GM12872 (cell line): ENCODE results near the gene ARID1A.

Experiments
- TF ChIP-seq, protein P1 (sequence below): IDR thresholded peaks from 3 replicates; pipeline ENCODE4 v1.5.1; 2011; ENCODE audit warnings: low read depth, mild to moderate bottlenecking, low read length, moderate library complexity; ENCODE audit not compliant: insufficient read depth

ARID1A gene

DNA sequence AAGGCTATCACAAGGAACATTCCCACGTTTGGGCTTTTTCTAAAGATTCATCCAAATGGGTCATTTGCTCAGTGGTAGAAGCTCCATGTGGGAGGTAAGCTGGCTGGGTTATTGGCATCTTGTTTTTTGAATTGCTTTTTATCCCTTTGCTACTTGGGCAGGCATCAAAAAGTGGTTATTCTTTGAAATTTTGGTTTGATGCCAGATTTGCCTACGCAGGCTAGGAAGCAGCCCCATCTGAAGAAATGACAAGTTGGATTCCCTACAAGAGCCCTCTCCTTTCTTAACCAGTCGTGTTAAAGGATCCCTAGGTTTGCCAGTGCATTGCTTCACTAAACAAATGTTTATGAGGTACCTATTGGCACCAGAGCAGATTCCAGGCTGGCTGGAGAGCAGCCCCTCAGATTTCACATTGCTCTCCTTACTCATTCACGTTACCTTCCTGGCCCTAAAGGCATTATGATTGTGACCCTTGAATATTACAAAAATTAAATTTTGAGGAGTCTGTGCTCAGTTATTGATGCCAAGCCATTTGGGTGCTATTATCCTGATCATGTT is 38.8 kb downstream of the ARID1A start:
- TF ChIP-seq, protein P1, sequence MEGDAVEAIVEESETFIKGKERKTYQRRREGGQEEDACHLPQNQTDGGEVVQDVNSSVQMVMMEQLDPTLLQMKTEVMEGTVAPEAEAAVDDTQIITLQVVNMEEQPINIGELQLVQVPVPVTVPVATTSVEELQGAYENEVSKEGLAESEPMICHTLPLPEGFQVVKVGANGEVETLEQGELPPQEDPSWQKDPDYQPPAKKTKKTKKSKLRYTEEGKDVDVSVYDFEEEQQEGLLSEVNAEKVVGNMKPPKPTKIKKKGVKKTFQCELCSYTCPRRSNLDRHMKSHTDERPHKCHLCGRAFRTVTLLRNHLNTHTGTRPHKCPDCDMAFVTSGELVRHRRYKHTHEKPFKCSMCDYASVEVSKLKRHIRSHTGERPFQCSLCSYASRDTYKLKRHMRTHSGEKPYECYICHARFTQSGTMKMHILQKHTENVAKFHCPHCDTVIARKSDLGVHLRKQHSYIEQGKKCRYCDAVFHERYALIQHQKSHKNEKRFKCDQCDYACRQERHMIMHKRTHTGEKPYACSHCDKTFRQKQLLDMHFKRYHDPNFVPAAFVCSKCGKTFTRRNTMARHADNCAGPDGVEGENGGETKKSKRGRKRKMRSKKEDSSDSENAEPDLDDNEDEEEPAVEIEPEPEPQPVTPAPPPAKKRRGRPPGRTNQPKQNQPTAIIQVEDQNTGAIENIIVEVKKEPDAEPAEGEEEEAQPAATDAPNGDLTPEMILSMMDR, result no peak

DNA sequence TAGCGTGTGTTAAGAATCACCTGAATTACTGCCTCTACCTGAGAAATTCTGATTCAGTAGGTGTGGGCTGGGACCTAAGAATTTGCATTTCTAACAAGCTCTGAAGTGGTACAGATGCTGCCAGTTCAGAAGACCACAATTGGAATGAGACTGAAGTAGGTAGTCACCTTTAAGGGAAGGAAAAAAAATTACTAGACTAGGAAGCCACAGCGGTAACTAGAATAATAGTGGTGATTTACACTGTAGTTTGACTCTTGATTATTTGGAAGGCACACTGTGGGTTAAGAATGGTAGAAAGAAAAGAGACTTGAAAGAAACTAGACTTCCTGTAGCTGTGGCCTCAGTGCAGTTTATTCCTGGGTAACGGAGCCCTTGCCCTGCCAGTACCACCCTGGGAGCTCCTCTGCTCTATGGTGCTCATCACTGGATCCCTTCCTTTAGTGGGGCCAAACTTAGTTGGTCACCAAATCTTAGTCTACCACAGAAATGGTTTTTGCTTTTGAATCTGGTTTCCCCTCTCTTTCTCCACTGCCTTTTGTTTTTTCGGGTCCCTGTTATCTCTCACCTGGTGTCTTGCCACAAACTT is 43.6 kb downstream of the ARID1A start:
- TF ChIP-seq, protein P1, result no peak

DNA sequence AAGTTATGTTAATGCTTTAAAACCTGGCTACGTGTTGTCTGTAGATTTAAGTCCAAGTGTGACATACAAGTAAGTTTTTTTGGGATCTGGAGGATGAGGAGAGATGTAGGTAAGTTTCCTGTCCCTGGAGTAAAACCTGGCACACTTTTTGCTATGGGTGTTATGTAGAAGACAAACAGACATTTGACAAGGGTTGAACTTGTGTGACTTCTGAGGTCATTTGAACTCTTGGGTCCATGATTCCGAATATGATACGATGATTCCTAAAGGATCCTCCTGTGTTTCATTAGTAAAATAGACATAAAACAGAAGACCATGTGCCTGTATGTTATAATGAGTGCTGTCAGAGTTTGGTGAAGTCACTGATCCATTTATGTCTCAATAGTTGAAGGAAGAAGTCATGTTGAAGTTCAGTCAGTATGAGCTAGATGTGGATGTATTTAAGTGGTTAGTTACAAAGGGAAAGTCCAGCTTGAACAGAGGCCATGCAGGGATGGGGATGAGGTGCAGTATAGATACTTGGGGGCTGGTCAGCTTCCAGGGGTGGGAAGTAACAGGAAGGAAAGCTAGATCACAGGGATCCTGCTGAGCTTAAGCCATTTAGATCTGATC is 44.3 kb downstream of the ARID1A start:
- TF ChIP-seq, protein P1, result no peak

DNA sequence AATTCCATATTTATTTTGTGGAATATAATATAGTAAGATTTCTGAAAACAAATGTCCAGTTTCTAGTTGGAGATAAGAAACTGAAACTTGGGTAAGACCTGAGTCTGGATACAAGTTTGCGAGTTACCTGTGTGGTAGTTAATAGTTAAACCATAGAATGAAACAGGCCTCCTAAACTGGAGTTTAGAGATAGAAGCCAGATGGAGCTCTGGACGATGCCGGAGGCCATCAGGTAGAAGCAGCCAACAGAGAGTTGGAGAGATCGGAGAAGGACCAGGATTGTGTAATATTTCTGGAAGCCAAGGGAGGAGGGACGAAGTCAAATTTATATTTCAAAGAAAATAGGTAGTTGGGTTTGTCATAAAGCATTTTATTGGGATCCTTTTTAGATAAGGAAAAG is 45.1 kb downstream of the ARID1A start:
- TF ChIP-seq, protein P1, result no peak

DNA sequence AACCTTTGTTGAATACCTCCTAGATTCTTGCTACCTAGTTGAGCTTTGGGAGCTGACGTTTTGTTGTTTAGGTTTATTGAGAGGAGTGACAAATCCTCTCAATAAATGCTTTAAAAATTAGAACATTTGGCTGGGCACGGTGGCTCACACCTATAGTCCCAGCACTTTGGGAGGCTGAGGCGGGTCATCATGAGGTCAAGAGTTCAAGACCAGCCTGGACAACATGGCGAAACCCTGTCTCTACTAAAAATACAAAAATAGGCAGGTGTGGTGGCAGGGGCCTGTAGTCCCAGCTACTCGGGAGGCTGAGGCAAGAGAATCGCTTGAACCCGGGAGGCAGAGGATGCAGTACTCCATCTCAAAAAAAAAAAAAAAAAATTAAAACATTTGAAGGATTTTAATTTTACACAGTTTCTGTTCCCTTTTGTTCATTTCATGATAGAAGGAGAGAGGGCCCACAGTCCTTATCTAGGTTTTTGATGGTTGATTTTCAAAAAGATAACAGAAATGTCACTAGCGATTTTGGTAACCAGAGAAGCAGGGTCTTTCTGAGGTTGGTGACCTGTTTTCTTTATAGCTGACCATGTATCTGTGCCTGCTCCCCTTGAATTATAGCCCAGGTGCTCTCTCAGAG is 47.7 kb downstream of the ARID1A start:
- TF ChIP-seq, protein P1, result no peak

DNA sequence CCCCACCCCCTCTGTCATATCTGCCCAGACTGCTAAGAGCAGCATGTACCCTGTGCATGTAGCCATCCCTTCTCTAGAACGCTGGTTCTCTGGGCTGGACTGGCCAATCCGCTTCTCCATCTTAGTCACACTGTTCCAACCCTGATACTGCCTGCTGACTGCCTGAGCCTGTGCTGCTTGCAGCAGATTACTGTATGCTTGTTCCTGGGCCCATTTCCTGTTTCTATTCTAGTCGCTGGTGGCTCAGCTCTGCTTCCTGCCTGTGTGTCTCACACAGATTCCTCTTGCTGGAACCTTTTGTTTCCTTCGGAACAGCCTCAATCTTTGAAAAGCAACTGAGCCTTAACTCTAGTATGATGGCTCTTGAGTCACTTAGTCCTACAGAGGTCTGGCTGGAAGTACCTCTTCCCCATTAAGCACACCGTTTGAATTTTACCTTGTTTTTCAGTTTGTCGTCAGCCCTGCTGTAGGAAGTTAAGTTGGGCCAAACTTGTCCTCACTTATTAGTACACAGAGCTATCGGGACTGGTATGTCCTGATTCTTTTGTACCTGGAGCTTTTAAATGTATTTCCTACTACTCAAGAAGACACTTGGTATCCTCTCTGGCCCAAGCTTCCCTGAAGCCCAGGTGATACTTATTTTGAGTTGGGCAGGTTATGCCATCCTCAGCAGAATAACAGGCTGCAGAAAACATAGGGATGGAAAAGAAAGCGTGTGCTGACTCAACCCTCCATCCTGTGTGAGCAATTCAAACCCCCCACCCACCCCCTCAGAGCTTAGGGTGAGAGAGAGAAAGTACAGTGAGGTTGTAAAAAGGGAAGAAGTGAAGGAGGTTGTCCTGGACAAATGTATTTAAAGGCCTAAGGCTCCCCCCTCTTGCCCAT is 48.5 kb downstream of the ARID1A start:
- TF ChIP-seq, protein P1, result no peak

DNA sequence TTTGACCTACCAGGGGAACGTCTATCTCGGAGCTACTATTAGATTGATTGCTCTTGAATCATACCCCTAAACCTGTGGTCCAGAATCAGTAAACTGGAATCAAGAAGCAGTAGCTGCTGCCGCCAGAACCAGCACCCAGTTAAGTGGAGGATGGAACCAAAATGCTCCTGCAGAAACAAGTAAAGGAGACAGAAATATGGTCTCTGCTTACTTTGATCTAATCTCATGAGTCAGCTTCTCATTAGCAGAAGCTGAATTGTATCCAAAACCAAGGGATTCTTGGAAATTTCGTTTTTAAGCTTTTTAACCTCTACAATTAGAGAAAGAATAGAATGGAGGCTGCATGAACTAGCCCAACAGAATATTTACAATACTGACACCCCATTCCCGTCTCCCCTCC is 49.4 kb downstream of the ARID1A start:
- TF ChIP-seq, protein P1, result no peak
